Islet of Langerhans (tissue), 1 donor: ENCODE results near the gene OLFML1.

Experiments
- FAIRE-seq: peaks from one replicate; lab custom pipeline; 2011; peaks lifted over from hg19 to GRCh38; lab: Jason Lieb, UNC

Gene OLFML1

GRCh38 chr11:7480113-7480512 is 5.2 kb upstream of the OLFML1 start:
- no peak for FAIRE-seq

DNA sequence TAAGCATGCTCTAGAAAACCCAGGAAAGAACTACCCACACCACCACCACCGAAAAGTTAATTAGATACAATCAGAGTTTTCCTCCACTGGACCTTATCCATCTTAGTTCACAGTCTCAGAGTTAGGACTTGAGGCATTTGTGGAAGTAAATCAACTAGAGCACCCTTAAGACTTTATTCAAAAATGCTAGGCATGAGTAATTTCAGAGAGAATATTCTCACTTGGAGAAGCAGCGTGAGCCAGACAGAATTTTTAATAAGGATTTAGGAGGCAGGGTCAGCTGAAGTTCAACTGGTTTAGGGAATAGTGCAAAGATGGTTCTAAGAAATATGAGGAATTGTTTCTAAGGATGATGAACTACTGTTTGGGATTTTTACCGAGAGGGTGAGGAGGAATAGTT is 1.2 kb upstream of the OLFML1 start:
- no peak for FAIRE-seq

DNA sequence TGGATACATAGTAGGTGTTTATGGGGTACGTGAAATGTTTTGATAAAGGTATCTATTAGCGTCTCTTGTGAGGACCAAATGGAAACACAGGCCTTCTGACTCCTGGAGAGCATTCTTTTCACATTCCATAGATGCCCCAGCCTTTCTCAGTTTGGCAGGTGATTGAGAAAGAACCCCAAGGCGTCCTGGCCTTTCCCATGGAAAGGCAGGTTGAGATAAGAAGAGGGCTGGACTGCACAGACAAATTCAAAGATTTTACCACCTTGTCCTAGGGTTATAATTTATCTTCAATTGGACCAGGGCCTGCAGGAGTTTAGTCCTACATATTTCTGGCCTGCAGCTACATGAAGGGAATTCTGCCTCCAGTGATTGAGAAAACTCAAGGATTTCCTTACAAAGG is 661 bp upstream of the OLFML1 start:
- FAIRE-seq = no peak

- FAIRE-seq = no peak
Measured at GRCh38 chr11:7486098-7486780, 933 bp downstream of the OLFML1 start.

- FAIRE-seq = no peak
Measured at GRCh38 chr11:7486781-7487140, 1.5 kb downstream of the OLFML1 start.

GRCh38 chr11:7487360-7487759 is 2.1 kb downstream of the OLFML1 start:
- no peak for FAIRE-seq

DNA sequence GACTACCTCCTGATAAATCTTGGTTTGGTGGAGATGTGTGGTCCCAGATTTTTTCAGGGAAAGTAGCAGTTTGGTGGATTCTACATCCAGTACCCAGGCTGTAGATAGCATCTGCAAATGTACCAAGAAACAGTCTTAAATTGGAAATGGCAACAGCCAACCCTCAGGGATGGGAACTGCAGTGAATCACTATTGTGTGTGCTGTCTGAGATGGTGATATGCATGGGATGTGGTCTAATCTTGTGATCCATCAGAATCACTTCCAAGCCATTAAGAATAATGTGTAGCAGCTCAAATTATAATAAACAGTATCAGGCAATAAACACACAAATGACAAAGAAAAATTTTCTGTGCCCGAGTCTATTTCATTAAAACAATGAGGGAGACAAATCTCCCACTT is 3.4 kb downstream of the OLFML1 start:
- no peak for FAIRE-seq

- FAIRE-seq = no peak
Measured at GRCh38 chr11:7489376-7489775, 4.1 kb downstream of the OLFML1 start.

GRCh38 chr11:7490054-7490453 is 4.7 kb downstream of the OLFML1 start:
- no peak for FAIRE-seq

DNA sequence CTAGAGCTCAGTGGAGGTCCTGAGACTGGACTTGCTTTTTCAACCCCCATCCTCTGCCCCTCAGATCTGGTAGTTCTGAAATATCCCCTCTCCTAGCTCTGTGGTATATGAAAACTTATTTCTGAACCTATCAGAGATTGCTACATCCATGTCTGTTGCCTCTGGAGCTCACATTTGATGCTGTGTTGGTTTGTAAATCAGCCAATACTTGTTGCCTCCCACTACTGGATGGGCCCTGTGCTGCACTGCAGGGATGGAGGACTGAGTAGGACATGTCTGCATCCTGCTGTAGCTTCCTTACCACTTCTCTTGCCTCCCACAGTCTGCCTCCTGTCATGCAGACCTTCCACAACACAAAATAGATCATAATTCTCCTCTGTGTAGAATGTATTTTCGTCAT is 5.2 kb downstream of the OLFML1 start:
- FAIRE-seq = no peak

GRCh38 chr11:7492253-7492652 is 6.9 kb downstream of the OLFML1 start:
- FAIRE-seq = no peak

DNA sequence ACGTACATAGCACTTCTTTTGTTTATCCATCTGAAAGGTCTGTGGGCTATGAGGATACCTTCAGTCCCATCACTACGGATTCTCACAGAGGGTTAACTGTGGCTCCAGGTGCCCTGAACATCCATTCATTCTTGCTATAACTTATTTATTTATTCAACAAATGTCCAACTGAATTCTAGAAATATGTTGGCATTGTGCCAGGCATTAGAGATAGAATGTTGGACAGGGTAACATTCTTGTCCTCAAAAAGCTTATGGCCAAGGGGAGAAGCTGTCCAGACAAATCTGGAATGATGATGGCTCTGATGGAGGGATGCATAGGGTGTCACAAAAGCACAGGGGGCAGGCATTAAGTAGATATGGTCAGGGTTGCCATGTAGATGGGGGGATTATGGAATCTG is 8.4 kb downstream of the OLFML1 start:
- FAIRE-seq = no peak

GRCh38 chr11:7494086-7494745 is 8.9 kb downstream of the OLFML1 start:
- FAIRE-seq = no peak

GRCh38 chr11:7495882-7496551 is 10.7 kb downstream of the OLFML1 start:
- no peak for FAIRE-seq

DNA sequence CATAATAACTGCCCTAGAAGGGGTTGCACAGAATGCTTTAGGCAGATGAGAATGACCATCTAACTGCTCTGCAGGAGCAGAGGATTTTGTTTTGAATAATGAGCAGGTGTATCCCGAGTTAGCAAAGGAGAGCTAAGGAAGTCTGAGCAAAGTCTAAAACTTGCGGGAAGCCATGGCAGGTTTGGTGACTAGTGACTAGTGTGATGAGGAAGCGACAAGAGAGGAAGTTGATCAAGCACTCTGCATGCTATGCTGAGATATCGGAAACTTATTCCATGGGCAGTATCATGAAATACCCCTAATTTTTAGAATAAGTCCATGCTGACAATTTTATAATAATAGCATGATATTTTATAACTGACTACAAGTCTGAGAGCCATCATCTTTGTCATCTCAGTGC is 12.9 kb downstream of the OLFML1 start:
- FAIRE-seq = no peak

GRCh38 chr11:7499081-7499480 is 13.8 kb downstream of the OLFML1 start:
- FAIRE-seq = no peak

GRCh38 chr11:7500251-7500650 is 14.9 kb downstream of the OLFML1 start:
- FAIRE-seq = no peak

- no peak for FAIRE-seq
Measured at GRCh38 chr11:7501251-7501650, 15.9 kb downstream of the OLFML1 start.

DNA sequence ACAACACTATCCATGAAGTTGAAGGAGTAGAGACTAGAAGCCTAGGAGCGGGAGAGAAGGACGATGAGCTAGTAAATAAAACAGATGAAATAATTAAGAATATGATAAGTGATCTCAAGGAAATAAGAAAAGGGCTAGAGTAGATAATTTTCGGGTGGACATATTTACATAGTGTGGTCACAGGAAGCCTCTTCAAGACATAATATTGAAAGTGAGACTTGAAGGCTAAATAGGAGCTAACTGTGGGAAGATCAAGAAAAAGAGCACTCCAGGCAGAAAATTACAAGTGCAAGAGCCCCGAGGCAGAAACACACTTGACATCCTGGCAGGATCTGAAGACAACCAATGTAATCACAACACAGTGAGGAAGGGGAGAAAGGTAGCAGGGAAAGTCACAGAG is 16.6 kb downstream of the OLFML1 start:
- no peak for FAIRE-seq

DNA sequence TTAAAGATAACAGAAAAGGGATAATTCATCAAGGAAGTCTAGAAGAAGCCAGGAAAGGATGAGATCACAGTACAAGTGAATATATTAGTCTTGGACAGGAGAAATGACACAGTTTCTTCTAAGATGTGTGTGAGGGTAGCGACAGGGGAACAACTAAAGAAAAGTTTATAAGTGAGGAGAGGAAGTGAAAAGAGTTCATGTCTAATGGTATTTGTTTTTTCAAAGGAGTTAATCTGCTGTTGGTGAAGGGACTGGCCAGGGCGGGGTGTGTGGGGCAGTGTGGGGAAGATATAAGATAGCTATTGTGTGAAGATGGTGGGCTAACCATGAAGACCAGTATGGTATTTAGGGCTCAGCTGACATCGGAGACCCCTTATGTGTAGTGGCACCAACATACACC is 20.9 kb downstream of the OLFML1 start:
- no peak for FAIRE-seq

DNA sequence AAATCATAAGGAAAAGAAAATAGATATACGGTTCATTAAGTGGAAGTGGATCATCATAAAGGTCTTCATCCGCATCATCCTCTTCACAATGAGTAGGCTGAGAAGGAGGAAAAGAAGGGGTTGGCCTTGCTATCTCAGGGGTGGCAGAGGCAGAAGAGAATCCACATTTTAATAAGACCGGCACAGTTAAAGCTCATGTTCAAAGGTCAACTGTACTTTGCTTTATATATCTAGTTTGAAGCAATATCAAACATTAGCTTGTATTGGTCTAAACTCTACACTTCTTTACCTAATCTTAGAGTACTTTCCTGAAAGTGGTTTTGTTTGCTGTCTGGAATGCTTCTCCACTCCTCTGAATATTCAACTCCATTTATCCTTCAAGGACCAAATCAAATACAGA is 22.8 kb downstream of the OLFML1 start:
- no peak for FAIRE-seq

GRCh38 chr11:7509966-7510365 is 24.7 kb downstream of the OLFML1 start:
- no peak for FAIRE-seq

DNA sequence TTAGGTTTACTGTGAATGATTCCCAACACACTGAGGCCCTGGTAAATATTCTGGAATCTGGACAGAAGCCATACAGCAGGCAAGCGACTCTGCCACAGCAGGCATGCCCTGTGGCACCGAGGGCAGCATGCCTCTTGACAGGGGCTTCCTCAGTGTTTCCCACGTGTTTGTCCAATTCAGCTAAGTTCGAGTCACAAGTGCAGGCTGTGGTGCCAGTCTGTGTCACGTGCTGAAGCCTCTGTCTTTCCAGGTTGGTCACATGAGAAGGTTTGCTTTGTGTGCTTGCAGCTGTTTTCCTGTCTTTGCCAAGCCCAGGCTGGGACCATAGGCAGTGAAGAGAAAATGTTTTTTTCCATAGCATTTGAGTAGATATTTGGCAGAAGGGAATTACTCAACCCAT is 26.1 kb downstream of the OLFML1 start:
- no peak for FAIRE-seq
